Astrocyte (in vitro differentiated cells and primary cell): Measurements from ENCODE around the gene C15orf61. TPM values are rescaled to one million over a fixed set of nuclear protein-coding genes. Genes with fewer than 3 reads are reported as not detected.

Source experiments
- DNase-seq: peaks from one replicate; pipeline ENCODE4 v3.0.0-alpha.2; 2010; ENCODE audit warnings: low read depth
- FAIRE-seq: peaks from 2 replicates; lab custom pipeline; 2011; peaks lifted over from hg19 to GRCh38; lab: Jason Lieb, UNC
- H2AFZ ChIP-seq: 2 replicates; pipeline ENCODE4 v1.6.0; 2012; ENCODE audit warnings: low read depth, low read length, inconsistent platforms
- H3K27ac ChIP-seq: 2 replicates; pipeline ENCODE4 v1.5.1; 2011; ENCODE audit warnings: low read depth, low read length, inconsistent platforms
- H3K27me3 ChIP-seq: 2 replicates; pipeline ENCODE4 v1.6.0; 2011; ENCODE audit warnings: low read length, inconsistent platforms; ENCODE audit not compliant: insufficient read depth
- H3K36me3 ChIP-seq: 2 replicates; pipeline ENCODE4 v1.5.1; 2011; ENCODE audit warnings: low read length, inconsistent platforms; ENCODE audit not compliant: insufficient read depth
- H3K4me1 ChIP-seq: 2 replicates; pipeline ENCODE4 v1.5.1; 2011; ENCODE audit warnings: low read length, inconsistent platforms; ENCODE audit not compliant: insufficient read depth
- H3K4me2 ChIP-seq: 2 replicates; pipeline ENCODE4 v1.6.0; 2012; ENCODE audit warnings: low read length, inconsistent platforms
- H3K4me3 ChIP-seq: 2 replicates; pipeline ENCODE4 v1.5.1; 2011; ENCODE audit warnings: low read depth, mild to moderate bottlenecking, low read length, inconsistent platforms; ENCODE audit not compliant: insufficient read depth
- H3K79me2 ChIP-seq: 2 replicates; pipeline ENCODE4 v1.6.0; 2012; ENCODE audit warnings: mild to moderate bottlenecking, low read length, inconsistent platforms; ENCODE audit not compliant: insufficient read depth
- H3K9ac ChIP-seq: 2 replicates; pipeline ENCODE4 v1.6.0; 2012; ENCODE audit warnings: mild to moderate bottlenecking, low read length, inconsistent platforms
- H3K9me3 ChIP-seq: 2 replicates; pipeline ENCODE4 v1.5.1; 2012; ENCODE audit warnings: low read depth, mild to moderate bottlenecking, low read length, inconsistent platforms; ENCODE audit not compliant: insufficient read depth
- H4K20me1 ChIP-seq: 2 replicates; pipeline ENCODE4 v1.6.0; 2012; ENCODE audit warnings: low read length, inconsistent platforms; ENCODE audit not compliant: insufficient read depth
- H3K27ac Mint-ChIP-seq: one replicate; pipeline ENCODE4 v1.8.0; 2021; ENCODE audit warnings: mild to moderate bottlenecking, mixed read lengths; ENCODE audit not compliant: unreplicated experiment
- H3K27me3 Mint-ChIP-seq: one replicate; pipeline ENCODE4 v1.8.0; 2021; ENCODE audit warnings: low read depth, mixed read lengths; ENCODE audit not compliant: unreplicated experiment
- H3K36me3 Mint-ChIP-seq: one replicate; pipeline ENCODE4 v1.8.0; 2021; ENCODE audit warnings: low read depth, mixed read lengths; ENCODE audit not compliant: unreplicated experiment
- H3K4me1 Mint-ChIP-seq: one replicate; pipeline ENCODE4 v1.8.0; 2021; ENCODE audit warnings: low read depth, mixed read lengths; ENCODE audit not compliant: unreplicated experiment
- H3K4me3 Mint-ChIP-seq: one replicate; pipeline ENCODE4 v1.8.0; 2021; ENCODE audit warnings: mild to moderate bottlenecking, moderate library complexity, mixed read lengths; ENCODE audit not compliant: unreplicated experiment
- H3K9me3 Mint-ChIP-seq: one replicate; pipeline ENCODE4 v1.8.0; 2021; ENCODE audit warnings: mild to moderate bottlenecking, mixed read lengths; ENCODE audit not compliant: unreplicated experiment
- CTCF ChIP-seq: IDR thresholded peaks from 2 replicates; pipeline ENCODE4 v1.5.1; 2011; ENCODE audit warnings: low read depth, mild to moderate bottlenecking, inconsistent platforms, low read length, moderate library complexity; ENCODE audit not compliant: insufficient read depth
- EZH2 ChIP-seq: IDR thresholded peaks from 2 replicates; pipeline ENCODE4 v1.6.1; 2012; ENCODE audit warnings: mild to moderate bottlenecking, low read length, inconsistent platforms; ENCODE audit not compliant: insufficient read depth
- total RNA-seq: library from RNA; stranded (reverse); gene quantifications from 2 replicates; pipeline ENCODE4 v1.2.1, GENCODE V29; 2021

C15orf61 gene
- total RNA-seq, 1 donor from 2014 or later = 4.7 TPM

DNA sequence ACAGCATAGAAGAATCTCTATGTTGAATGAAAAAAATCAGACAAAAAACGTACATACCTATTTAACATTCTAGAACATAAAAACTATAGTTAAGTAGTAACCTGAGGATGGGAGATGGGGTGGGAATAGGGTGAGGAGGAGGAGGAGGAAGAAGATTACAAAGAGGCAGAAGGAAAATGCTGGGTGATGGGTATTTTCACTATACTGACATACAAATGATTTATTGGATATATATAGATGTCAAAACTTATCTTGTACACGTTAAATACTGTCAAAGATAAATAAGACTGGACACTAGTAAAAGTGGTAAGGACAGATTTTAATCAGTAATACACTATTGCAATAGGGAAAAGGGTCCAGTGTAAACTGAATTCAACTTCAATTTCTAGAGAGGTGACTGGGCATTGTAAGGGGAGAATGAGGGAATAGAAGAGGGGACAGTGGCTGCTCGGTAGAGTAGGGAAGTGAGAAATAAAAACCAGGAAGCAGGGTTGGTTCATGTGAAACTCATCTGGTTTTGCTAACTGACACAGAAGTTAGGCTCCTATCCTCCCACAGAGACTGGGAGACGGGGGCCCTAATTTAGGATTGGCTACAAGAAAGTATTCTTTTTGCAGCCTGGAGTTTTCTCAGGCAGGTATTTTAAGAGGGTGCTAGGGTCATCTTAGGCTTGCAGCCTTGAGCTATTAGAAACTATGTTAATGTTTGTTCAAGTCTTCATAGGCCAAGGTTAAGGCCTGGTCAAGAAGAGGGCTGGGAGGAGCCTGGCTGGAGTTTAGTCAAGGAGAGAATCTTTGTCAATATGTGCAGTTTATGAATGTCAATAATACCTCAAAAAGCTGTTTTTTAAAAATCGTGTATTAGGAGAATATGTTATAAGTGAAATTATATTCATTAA, 15.0 kb upstream of the C15orf61 start:
- Histone ChIP-seq H3K9me3 (no peaks in the 10 kb centered on the region), H3K27ac (no peak overlapping the region), H2AFZ (no peak overlapping the region), H3K4me1 (peaks cover 3% of the 10 kb centered on the region), H3K4me2 (no peak overlapping the region), H3K79me2 (no peaks in the 10 kb centered on the region), H3K36me3 (no peaks in the 10 kb centered on the region), H4K20me1 (no peaks in the 10 kb centered on the region), H3K4me3 (no peak overlapping the region), H3K27me3 (no peaks in the 10 kb centered on the region), H3K9ac (no peak overlapping the region)
- DNase-seq = no peak
- peaks cover 8% of the 10 kb centered on the region for H3K4me1 Mint-ChIP-seq
- no peak for FAIRE-seq
- TF ChIP-seq CTCF (no peak), EZH2 (no peak)
- no peak overlapping the region for H3K4me3 Mint-ChIP-seq
- no peaks in the 10 kb centered on the region for H3K9me3 Mint-ChIP-seq
- peaks cover 2% of the 10 kb centered on the region for H3K36me3 Mint-ChIP-seq
- H3K27me3 Mint-ChIP-seq = no peaks in the 10 kb centered on the region
- no peak overlapping the region for H3K27ac Mint-ChIP-seq

- H2AFZ ChIP-seq = no peak overlapping the region
- no peak overlapping the region for H3K9ac ChIP-seq
- Mint-ChIP-seq H3K4me3 (no peak overlapping the region), H3K27ac (no peak overlapping the region), H3K9me3 (no peaks in the 10 kb centered on the region), H3K27me3 (no peaks in the 10 kb centered on the region), H3K4me1 (peaks cover 11% of the 10 kb centered on the region), H3K36me3 (peaks cover 2% of the 10 kb centered on the region)
- no peaks in the 10 kb centered on the region for H3K27me3 ChIP-seq
- no peaks in the 10 kb centered on the region for H3K36me3 ChIP-seq
- no peaks in the 10 kb centered on the region for H3K9me3 ChIP-seq
- no peak overlapping the region for H3K4me2 ChIP-seq
- FAIRE-seq = no peak
- H4K20me1 ChIP-seq = no peaks in the 10 kb centered on the region
- H3K79me2 ChIP-seq = no peaks in the 10 kb centered on the region
- no peak overlapping the region for H3K27ac ChIP-seq
- no peak overlapping the region for H3K4me3 ChIP-seq
- DNase-seq = no peak
- peaks cover 8% of the 10 kb centered on the region for H3K4me1 ChIP-seq
- no peak for TF ChIP-seq EZH2
- TF ChIP-seq CTCF = no peak
These were observed 13.9 kb upstream of the C15orf61 start for GRCh38 chr15:67506775-67507747.
